OCI-LY7 (cell line): ENCODE results near the gene DGCR2.

Experiments used
- CTCF ChIP-seq: fragments of 200-600 bp; sonication (generic); conservative IDR thresholded peaks from 2 replicates; pipeline ENCODE4 v1.5.1; 2014; ENCODE audit warnings: mild to moderate bottlenecking, antibody characterized with exemption, low read length, moderate library complexity, mixed read lengths
- EZH2phosphoT487 ChIP-seq: fragments of 200-600 bp; sonication (generic); IDR thresholded peaks from 2 replicates; pipeline ENCODE4 v1.6.1; 2018; ENCODE audit warnings: low read depth, borderline replicate concordance, mild to moderate bottlenecking, mixed run types, antibody characterized with exemption, low read length, moderate library complexity, mixed read lengths

- no peak for TF ChIP-seq CTCF
- no peak for TF ChIP-seq EZH2phosphoT487
These were observed 6.9 kb upstream of the DGCR2 start for GRCh38 chr22:19128946-19129727.
